Stomach (tissue), 4 donors: ENCODE results near the gene RALGAPA2.

ENCODE experiments used
- CTCF ChIP-seq, 7 experiments: fragments of 450-650 bp in 4 of 7; fragments of 200-600 bp in 3 of 7; sonication (generic) in 3 of 7; IDR thresholded peaks; one replicate each; pipeline ENCODE4 v1.5.1; 2016 to 2019; ENCODE audit warnings: antibody characterized with exemption in 7 of 7, control low read depth in 2 of 7, mild to moderate bottlenecking in 1 of 7
- EP300 ChIP-seq: sonication (generic); formaldehyde crosslinking; IDR thresholded peaks from one replicate; pipeline ENCODE4 v1.6.1; 2017; ENCODE audit warnings: antibody characterized with exemption
- POLR2A ChIP-seq, 4 donors: fragments of 450-650 bp; IDR thresholded peaks; one replicate each; pipeline ENCODE4 v1.6.1; 2016; ENCODE audit warnings: antibody characterized with exemption in 4 of 4, control low read depth in 2 of 4, mild to moderate bottlenecking in 1 of 4, moderate library complexity in 1 of 4

- TF ChIP-seq POLR2A (IDR thresholded peaks at IDR 0.05) (no peak), CTCF (IDR thresholded peaks at IDR 0.05) (no peak), EP300 (no peak)
These were observed 102.9 kb downstream of the RALGAPA2 start for GRCh38 chr20:20609522-20609921.
